Measurements from ENCODE around the gene AQP3. TPM values are rescaled to one million over a fixed set of nuclear protein-coding genes. Genes with fewer than 3 reads are reported as not detected.

The AQP3 gene
- total RNA-seq, 2 experiments from 2014 or later = 1.2 to 2.6 TPM

DNA sequence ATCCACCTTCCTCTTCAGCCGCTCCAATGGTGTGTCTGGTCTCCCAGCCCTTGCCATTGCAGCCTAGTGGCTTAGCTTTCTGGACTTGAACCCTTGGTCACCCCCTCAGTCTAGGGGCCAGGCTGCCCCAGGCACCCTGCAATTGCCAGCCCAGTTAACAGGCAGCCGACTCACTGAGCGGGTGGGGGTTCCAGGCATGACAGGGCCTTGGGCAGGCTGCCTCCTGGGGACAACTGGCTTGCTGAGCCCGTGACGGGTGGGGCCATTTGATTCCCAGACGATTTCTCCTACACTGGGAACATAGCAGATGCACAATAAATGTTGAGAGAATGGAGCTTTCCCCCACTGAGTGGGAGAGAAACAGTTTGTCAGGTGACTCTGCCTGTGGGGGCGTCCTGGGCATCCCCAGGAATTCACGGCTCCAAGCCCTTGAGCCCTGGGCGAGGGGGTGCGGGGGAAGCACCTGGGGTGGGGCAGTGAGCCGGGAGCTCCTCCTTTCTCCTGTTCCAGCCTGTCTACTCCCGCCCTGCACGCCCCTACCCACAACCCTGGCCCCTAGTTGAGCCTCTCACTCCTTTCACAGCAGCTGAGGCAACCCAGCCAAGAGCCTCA, 32.4 kb downstream of the AQP3 start:
- Mint-ChIP-seq H3K9me3 (no peaks in the 10 kb centered on the region), H3K27ac (peak overlapping the region; percentile 91), H3K36me3 (ENCODE audit: low read depth) (no peaks in the 10 kb centered on the region), H3K4me3 (peak overlapping the region; percentile 25), H3K27me3 (no peaks in the 10 kb centered on the region), H3K4me1 (ENCODE audit: low read depth) (peaks cover 41% of the 10 kb centered on the region)
- TF ChIP-seq, protein P1, sequence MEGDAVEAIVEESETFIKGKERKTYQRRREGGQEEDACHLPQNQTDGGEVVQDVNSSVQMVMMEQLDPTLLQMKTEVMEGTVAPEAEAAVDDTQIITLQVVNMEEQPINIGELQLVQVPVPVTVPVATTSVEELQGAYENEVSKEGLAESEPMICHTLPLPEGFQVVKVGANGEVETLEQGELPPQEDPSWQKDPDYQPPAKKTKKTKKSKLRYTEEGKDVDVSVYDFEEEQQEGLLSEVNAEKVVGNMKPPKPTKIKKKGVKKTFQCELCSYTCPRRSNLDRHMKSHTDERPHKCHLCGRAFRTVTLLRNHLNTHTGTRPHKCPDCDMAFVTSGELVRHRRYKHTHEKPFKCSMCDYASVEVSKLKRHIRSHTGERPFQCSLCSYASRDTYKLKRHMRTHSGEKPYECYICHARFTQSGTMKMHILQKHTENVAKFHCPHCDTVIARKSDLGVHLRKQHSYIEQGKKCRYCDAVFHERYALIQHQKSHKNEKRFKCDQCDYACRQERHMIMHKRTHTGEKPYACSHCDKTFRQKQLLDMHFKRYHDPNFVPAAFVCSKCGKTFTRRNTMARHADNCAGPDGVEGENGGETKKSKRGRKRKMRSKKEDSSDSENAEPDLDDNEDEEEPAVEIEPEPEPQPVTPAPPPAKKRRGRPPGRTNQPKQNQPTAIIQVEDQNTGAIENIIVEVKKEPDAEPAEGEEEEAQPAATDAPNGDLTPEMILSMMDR (IDR thresholded peaks at IDR 0.05) = no peak
- POLR2A ChIA-PET = interaction anchor here (0.6 to 1.4 kb wide), 8 partner anchors 33 to 150 kb away, joined by 3 to 11 read pairs (median 3); partner anchors contain the start of genes AQP3, BAG1 and CHMP5
- CTCF ChIA-PET = interaction anchor here (0.7 to 5.6 kb wide), 29 partner anchors 8 to 201 kb away, joined by 3 to 52 read pairs (median 7); partner anchors contain the start of genes ANKRD18B, AQP3, AQP7 and NFX1
- intact Hi-C loops (cut with micrococcal nuclease) = loop anchor here (5.0 kb wide), 1 partner anchor 37 kb away; no protein-coding TSS in a partner anchor
- ATAC-seq = no peak
- no peak for DNase-seq

DNA sequence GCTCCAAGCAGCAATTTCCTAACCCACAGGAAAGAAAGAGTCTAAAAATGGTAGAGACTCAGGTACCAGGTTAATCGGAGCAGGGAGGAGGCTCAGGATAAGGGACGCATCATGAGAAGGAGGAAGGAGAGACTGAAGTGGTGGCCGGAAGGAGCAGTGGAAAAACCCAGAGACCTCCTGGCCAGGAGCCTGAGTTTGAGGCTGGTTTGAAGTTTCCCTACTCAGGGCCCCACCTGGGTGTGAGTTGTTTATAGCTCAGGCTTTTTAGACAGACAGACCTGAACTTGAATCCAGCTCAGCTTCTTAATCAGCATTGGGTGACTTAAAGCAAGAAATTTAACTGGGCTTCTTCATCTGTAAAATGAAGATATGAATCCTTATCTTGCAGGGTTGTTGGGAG, 33.1 kb downstream of the AQP3 start:
- Mint-ChIP-seq H3K4me3 (no peak overlapping the region), H3K27me3 (no peaks in the 10 kb centered on the region), H3K27ac (peak overlapping the region; percentile 55), H3K9me3 (no peaks in the 10 kb centered on the region), H3K4me1 (ENCODE audit: low read depth) (peaks cover 41% of the 10 kb centered on the region), H3K36me3 (ENCODE audit: low read depth) (no peaks in the 10 kb centered on the region)
- DNase-seq (peak; percentile 19), ATAC-seq (no peak)
- POLR2A ChIA-PET = interaction anchor here (0.6 to 1.3 kb wide), 3 partner anchors 39 to 44 kb away, joined by 3 to 4 read pairs (median 3); no protein-coding TSS in a partner anchor
- intact Hi-C loops (cut with micrococcal nuclease) = no loop called here
- TF ChIP-seq, protein P1 (IDR thresholded peaks at IDR 0.05) = no peak
- CTCF ChIA-PET = interaction anchor here (1.4 to 5.6 kb wide), 16 partner anchors 10 to 127 kb away, joined by 3 to 52 read pairs (median 22); partner anchors contain the start of genes AQP3, AQP7 and NOL6

DNA sequence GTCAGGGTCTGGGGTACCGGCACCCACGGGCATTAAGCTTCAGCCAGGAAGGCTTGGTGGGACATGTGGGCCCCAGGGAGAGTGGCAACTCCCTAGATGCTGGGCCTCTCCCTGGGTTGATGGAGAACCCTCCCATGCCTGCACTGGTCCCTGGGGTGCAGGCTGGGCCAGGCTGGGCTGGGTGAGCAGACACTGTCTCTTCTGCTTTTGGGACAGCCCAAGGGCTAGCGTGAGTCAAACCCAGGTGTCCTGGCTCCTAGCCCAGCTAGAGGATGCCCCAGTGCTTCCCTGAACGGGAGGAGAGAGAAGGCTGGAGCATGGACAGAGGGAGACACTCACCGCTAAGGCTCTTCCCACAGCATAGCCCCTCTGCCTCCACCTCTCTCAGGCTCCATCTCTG, 39.3 kb downstream of the AQP3 start:
- no peak overlapping the region for H3K27ac Mint-ChIP-seq
- H3K4me1 Mint-ChIP-seq (ENCODE audit: low read depth) = no peaks in the 10 kb centered on the region
- CTCF ChIA-PET = interaction anchor here (1.1 to 1.8 kb wide), 2 partner anchors 40 to 44 kb away, joined by 3 to 5 read pairs; partner anchors contain the start of gene AQP3

DNA sequence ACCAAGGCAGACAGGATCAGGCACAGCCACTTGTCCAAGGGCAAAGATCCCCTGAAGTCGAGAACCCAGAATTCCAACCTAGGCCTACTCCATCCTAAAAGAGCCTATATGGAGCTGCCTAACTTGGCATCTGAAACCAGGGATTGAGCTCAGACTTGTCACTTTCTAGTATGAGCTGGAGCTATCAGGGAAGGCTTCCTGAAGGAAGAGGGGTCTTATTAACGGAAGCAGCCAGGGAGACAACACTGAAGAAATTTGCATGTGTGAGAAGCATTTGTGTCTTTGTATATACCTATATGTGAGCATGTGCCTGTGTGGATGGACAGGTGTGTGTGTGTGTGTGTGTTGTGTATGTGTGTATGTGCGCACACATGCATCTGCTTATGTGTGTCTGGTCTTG, 40.3 kb downstream of the AQP3 start:
- DNase-seq (no peak), ATAC-seq (no peak)
- CTCF ChIA-PET = interaction anchor here (1.0 to 1.8 kb wide), 3 partner anchors 8 to 45 kb away, joined by 3 to 5 read pairs (median 3); partner anchors contain the start of gene AQP3
- Mint-ChIP-seq H3K4me1 (ENCODE audit: low read depth) (no peaks in the 10 kb centered on the region), H3K9me3 (no peaks in the 10 kb centered on the region), H3K4me3 (no peak overlapping the region), H3K27me3 (no peaks in the 10 kb centered on the region), H3K27ac (no peak overlapping the region), H3K36me3 (ENCODE audit: low read depth) (no peaks in the 10 kb centered on the region)
- POLR2A ChIA-PET = interaction anchor here (1.3 kb wide), 1 partner anchor 40 kb away, joined by 3 read pairs; the partner anchor contains the start of gene AQP3
- intact Hi-C loops (cut with micrococcal nuclease) = no loop called here
- TF ChIP-seq, protein P1 (IDR thresholded peaks at IDR 0.05) = no peak

More for the DNA sequence above, 39.3 kb downstream of the AQP3 start:
- TF ChIP-seq, protein P1 (IDR thresholded peaks at IDR 0.05) = no peak
- ATAC-seq = no peak
- no peaks in the 10 kb centered on the region for H3K9me3 Mint-ChIP-seq
- intact Hi-C loops (cut with micrococcal nuclease) = no loop called here
- H3K27me3 Mint-ChIP-seq = no peaks in the 10 kb centered on the region
- POLR2A ChIA-PET = interaction anchor here (1.3 kb wide), 1 partner anchor 39 kb away, joined by 3 read pairs; the partner anchor contains the start of gene AQP3
- H3K4me3 Mint-ChIP-seq = no peak overlapping the region
- no peak for DNase-seq
- no peaks in the 10 kb centered on the region for H3K36me3 Mint-ChIP-seq (ENCODE audit: low read depth)

All from activated CD8-positive, alpha-beta T cell treated with anti-CD3 and anti-CD28 coated beads for 36 hours (primary cell).